Measurements from ENCODE around the gene NUP93.
"Not testable (repeated sequence)": the region's sequence is repeated elsewhere in the genome, so short reads cannot be mapped to it uniquely, and the experiment has no call there.

Gene NUP93

GRCh38 chr16:56877486-56878182, 147.7 kb downstream of the NUP93 start:
- DNase-seq, result no peak

DNA sequence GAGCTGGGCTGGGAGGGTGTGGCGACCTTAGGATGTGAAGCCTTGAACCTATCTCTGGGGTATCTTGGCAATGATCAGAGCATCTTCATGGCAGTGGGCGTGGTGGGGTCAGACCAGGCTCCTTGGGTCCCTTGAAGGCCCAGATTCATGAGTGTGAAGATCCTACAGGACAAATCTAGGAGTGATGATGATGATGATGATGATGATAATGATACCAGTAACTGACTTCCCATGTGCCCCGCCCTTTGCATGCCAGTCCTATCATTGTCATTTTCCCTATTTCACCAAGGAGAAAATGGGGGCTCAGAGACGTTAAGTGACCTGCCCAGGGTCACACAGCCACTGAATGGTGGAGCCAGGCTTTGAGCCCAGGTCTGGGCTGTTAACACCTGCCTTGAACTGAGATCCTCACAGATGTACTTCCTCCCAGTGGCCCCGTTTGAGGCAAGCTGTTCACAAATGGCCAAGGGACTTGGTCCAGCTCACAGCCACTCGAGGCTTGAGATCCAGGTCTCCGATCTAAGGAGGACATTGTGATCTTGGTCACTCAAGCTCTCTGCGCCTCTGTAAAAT, 148.4 kb downstream of the NUP93 start:
- no peak for DNase-seq

DNA sequence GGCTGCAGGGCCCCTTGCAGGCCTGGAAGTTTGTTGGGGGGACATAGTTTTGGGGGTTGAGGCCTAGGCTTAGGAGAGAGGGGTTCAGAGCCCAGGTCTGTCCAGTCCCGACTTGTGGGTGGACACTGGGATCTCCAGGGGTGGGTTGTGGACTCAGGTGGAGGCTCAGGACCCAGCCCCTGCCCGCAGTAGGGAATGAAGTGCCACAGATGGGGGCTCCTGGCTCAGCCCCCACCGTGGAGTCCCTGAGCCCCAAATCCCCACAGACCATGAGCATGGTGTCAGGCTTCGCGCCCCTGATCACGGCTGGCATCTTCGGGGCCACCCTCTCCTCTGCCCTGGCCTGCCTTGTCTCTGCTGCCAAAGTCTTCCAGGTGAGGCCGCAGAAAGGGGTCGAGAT, 149.3 kb downstream of the NUP93 start:
- DNase-seq, result no peak

DNA sequence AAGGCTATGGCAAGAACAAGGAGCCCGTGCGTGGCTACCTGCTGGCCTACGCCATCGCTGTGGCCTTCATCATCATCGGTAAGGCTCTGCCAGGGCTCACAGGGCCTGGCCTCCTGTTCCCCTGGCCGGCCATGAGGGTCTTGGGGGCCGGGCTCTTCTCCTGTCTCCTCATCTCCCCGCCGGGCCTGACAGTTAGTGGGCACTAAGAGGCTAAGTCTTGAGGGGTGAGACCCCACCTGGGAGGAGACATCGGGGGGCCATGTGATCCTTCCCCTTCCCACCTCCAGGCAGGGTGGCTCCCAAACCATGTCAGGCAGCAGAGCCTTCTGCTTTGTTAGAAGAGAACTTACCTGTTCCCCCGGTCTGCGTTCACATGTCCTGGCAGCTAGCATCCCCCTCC, 150.2 kb downstream of the NUP93 start:
- DNase-seq, result no peak

DNA sequence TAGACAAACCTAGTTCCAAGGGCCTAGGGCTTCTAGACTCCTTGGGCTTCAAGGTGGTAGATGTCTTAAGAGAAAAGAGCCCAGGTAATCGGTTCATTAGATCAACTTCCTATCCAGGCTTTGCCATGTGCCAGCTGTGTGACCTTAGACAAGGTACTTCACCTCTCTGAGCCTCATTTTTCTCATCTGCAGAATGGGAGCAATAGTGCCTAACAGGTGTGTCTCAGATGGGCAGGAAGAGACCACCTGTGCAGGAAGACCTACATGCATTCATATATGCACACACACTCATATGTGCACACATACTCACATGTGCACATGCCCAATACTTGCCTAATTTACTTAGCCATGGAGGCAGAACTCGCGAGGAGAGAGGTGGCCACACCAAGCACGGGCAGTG, 150.8 kb downstream of the NUP93 start:
- DNase-seq, result no peak

DNA sequence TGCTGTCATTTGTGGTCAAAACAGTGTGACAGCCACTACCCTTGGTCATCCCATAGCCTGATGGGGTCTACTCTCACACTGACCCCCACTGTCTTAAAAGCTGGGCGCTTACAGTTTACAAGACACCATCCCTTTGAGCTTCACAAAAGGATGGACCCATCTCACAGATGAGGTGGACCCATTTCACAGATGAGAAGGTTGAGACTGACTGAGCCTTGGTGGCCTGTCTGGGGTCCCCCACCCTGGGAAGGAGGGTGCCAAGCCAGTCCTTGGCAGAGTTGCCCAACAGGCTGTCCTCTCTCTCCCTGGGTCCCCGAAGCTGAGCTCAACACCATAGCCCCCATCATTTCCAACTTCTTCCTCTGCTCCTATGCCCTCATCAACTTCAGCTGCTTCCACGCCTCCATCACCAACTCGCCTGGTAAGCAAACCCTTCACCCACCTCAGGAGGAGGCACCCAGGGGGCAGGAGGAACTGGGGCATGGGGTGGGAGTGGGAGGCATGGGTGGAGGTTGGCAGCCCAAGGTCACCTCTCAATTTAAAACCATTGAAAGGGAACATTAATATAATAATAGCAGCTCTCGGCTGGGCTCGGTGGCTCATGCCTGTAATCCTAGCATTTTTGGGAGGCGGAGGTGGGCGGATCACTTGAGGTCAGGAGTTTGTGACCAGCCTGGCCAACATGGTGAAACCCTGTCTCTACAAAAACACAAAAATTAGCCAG, 152.3 kb downstream of the NUP93 start:
- DNase-seq, result no peak

DNA sequence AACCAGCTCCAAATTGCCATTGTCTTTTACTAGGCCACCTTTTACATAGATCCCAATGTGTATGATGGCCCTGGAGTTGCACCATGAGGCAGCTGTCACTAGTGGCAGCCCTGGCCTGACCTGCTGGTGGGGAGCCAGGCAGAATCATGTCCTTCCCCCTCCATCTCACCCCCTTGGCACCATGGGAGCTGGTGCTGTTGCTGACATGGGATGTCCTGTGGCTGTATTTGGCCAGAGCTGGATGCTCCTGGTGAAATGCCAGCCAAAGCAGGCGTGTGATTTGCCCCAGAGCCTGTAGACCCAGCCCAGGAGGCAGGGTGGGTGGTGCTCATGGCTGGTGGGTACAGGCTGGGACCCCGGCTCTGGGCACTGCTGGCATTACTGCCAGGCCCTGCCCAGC, 153.7 kb downstream of the NUP93 start:
- DNase-seq, result no peak

GRCh38 chr16:56884026-56884582, 154.2 kb downstream of the NUP93 start:
- no peak for DNase-seq

DNA sequence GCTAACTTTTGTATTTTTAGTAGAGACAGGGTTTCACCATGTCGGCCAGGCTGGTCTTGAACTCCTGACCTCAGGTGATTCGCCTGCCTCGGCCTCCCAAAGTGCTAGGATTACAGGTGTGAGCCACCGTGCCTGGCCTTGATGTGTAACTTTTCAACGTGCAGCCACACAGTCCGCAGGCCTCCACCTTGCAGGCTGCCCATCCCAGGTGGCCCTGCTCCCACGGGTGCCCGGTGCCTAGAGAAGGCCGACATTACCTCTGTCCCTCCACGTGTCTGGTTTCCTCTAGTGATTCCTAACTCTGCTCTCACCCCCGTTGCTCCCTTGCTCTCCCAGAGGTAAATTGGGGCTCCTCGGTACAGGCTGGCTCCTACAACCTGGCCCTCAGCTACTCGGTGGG, 155.0 kb downstream of the NUP93 start:
- DNase-seq, result not testable (repeated sequence)

DNA sequence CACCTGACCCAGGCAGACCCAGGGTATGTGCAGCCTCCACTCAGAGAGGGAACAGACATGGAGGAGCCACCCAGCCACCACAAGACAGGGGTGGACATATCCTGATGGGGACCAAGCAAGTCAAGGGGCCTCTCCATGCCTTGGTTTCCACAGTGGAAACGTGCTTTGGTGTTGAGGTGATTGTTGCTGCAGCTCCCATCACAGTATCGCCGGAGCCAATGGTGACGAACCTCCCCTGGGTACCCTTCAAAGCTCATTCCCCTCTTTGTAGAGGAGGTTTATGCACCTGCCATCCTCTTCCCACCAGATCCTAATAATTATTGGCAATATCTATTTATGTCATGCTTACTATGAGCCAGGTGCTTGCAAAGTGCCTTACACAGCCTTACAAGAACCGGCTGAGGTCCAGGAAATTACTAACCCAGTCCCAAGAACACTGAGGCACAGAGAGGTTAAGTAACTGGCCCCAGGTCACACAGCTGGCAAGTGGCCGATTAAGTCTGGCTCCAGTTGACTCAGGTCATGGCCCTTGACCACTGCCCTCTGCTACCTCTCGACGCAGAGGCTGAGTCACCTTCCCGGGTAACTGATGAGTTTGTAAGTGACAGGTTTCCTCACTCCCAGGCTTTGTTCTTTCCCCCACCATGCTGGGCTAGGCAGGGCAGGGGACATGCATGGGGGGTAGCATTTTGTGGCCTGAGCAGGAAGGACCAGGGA, 155.7 kb downstream of the NUP93 start:
- no peak for DNase-seq

DNA sequence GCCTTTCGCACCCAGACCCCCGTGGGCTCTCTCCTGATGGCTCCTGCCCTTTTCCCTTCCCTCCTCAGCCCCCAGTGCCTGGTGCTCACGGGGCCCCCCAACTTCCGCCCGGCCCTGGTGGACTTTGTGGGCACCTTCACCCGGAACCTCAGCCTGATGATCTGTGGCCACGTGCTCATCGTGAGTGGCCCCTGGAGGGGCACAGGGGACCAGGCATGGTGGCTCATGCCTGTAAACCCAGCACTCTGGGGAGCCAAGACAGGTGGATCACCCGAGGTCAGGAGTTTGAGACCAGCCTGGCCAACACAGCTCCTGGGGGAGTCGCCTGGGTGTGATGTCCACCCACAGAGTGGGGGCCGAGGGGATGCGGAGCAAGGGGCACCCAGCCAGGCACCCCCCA, 156.4 kb downstream of the NUP93 start:
- no peak for DNase-seq

DNA sequence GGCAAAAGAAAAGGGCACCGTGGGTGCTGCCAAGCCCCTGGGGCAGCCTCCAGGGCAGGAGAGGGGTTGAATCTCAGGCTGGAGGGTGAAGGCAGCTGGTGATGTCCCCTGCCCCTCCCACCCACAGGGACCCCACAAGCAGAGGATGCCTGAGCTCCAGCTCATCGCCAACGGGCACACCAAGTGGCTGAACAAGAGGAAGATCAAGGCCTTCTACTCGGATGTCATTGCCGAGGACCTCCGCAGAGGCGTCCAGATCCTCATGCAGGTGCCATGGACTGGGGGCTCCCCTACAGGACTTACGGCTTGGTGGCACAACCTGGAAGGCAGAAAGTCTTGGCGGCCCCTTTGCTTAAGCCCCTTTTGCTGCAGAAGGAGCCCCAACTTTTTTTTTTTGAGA, 156.9 kb downstream of the NUP93 start:
- no peak for DNase-seq

DNA sequence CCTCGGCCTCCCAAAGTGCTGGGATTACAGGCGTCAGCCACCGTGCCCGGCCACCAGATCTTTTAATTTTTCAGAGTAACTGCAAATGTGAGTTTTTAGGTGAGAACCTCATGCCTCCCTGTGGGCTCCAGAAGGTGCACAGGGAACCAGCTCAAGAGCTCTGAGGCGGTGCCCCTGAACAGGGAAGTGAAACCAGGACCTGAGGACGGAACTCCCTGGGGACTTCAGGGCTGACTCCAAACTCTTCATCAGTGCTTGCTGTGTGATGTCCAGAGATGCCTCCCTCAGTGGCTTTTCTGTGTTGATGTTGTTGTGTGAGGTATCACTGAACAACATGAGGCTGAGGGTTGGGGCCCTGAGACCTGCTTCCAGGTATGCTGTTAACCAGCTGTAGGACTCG, 158.9 kb downstream of the NUP93 start:
- no peak for DNase-seq

DNA sequence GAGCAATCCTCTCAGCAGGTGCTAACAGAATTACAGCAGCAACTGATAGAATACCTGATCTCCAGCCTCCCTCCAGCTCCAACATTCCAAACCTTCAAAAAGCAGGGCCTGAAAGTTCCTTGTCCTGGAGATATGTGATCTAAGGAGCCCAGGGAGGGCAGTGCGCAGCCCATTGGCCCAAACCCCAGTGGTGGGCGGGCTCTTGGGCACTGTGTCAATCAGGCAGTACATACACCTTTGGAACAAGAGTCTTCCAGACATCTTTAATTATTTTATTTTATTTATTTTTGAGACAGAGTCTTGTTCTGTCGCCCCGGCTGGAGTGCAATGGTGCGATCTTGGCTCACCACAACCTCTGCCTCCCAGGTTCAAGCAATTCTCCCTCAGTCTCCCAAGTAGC, 159.3 kb downstream of the NUP93 start:
- no peak for DNase-seq

DNA sequence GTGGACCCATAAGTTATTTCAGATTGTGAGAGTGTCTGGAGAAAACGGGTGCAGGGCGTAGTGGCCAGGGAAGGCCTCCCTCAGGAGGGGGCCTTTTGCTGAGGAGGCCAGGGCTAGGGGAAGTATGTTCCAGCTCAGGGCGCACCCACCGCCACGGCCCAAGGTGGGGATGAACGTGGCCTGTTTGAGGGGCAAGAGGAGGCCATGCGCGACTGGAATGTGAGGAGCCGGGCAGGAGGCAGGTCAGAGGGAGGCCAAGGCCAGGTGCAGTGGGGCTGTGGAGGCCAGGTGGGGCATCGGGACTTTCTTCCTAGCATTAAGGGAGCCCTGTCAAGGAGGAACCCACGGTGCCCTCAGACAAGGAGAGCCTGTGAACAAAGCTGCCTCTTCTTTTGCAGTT, 161.8 kb downstream of the NUP93 start:
- no peak for DNase-seq

DNA sequence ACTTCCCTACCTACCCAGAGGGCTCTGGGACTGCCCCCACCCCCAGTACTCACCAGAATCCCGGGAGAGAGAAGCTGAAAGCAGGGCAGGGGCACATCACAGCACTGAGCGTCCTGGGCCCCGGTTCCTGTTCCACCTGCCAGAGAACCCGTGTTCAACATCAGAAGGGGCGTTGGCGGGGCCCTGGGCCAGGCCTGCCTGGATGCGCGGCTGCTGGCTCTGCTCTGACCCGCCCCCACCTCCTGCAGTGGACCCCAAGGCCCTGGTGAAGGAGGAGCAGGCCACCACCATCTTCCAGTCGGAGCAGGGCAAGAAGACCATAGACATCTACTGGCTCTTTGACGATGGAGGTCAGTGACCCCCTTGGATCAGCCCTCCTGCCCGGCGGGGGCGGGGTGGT, 162.8 kb downstream of the NUP93 start:
- no peak for DNase-seq

DNA sequence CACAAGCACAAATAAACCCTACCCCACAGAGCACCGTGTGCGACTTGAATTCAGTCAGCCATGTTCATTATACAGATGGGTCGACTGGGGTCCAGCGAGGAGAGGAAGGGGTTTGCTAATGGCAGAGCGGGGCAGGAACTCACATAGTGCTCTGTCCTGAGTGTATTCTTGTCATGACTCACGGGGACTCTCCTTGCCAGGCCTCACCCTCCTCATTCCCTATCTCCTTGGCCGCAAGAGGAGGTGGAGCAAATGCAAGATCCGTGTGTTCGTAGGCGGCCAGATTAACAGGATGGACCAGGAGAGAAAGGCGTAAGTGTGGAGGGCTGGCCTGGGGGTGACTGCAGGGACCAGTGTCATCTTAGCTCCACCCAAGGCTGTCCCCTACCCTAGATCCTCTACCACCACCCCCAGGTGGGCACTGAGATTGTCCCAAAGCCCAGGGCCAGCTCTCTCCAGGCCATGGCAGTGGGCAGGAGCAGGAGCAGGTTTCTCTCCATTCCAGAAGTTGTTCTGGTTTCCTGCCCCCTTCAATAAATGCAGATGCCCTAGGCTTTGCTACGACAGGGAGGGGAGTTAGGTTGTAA, 164.5 kb downstream of the NUP93 start:
- DNase-seq, result no peak

- DNase-seq, result no peak
These were observed 165.9 kb downstream of the NUP93 start for GRCh38 chr16:56895813-56896212.

DNA sequence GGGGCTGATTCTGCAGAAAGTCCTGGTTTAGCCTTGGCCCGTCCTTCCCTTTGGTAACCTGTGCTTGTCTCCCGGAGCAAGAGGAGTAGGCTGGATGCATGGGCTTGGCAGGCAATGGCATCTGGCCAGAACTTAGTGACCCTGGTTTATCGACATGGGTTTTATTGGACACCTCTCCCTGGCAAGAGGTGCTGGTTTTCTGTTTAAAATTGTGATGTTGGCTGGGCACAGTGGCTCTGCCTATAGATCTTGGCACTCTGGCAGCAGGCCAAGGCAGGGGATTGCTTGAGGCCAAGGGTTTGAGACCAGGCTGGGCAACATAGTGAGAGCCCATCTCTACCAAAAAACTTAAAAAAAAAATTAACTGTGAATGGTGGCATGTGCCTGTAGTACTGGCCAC, 166.3 kb downstream of the NUP93 start:
- no peak for DNase-seq

DNA sequence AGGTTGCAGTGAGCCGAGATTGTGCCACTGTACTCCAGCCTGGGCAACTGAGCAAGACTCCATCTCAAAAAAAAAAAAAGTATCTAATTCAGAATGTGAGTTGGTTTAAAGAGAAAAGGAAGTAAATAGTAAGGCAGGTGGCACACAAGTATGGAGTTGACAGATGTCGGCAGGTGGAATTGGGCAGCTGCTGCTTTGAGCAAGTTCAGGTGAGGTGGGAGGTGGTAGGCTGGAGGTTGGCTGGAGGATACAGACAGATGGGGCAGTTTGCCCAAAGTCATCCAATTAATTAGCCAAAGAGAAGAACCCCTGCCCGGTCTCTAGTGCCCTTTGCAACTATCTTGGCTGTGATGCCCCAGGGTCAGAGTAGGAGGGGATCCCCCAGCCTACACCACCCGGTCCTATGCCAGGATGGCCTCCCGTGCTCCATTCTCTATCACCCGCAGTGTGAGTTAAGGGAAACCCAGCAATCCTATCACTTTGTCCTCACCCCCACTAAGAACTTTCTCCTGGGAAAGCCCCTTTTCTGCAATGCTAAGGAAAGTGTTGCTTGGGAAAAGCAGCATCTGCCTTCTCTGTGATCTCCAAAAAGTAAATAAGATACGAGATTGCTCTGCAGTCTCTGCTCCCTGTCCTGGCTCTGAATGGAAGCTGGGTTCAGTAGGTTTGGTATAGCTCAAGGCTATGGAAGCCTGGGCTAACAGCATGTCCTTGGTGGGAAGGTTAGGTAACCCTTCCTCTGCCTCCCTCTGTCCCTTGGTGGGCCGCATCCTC, 167.3 kb downstream of the NUP93 start:
- peak in 1 of 2 experiments; percentile 58 for DNase-seq

- no peak for DNase-seq
These were observed 168.9 kb downstream of the NUP93 start for GRCh38 chr16:56898847-56899246.
